HG03135 (cell line): ENCODE results near the gene CCDC146.
"Not testable (repeated sequence)": the region's sequence is repeated elsewhere in the genome, so short reads cannot be mapped to it uniquely, and the experiment has no call there.

ENCODE experiments used
- ATAC-seq: cut with Tn5 transposase; IDR thresholded peaks from one replicate; pipeline ENCODE4 v1.9.1; 2021; ENCODE audit warnings: mild to moderate bottlenecking, moderate library complexity; ENCODE audit not compliant: unreplicated experiment

Gene CCDC146

GRCh38 chr7:77152232-77152631, 29.8 kb downstream of the CCDC146 start:
- ATAC-seq = not testable (repeated sequence)

DNA sequence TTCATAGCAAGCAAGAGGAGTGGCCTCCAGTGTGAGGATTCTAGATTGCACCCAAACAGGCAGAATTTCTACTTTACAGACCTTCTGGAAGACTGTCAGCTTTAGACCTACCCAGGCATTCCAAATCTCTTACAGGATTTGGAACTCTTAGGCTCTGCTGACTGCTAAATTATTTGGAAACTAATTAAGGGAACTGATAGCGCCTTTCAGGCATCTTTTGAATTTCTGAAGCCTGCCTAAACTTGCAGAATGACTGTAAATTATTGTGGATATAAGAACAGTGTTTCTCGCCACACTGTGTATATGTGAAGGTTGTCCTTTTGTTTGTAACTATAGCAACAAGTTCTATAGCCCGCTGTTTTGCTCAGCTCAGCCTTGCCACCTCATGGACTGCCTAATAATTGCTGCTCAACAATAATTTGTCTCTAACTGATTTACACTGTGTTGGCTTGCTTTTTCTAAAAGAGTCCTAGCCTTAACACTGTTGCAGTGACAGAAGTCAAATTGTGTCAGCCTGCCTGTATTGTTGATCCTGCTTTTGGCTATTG, 32.6 kb downstream of the CCDC146 start:
- ATAC-seq = peak; percentile 63

DNA sequence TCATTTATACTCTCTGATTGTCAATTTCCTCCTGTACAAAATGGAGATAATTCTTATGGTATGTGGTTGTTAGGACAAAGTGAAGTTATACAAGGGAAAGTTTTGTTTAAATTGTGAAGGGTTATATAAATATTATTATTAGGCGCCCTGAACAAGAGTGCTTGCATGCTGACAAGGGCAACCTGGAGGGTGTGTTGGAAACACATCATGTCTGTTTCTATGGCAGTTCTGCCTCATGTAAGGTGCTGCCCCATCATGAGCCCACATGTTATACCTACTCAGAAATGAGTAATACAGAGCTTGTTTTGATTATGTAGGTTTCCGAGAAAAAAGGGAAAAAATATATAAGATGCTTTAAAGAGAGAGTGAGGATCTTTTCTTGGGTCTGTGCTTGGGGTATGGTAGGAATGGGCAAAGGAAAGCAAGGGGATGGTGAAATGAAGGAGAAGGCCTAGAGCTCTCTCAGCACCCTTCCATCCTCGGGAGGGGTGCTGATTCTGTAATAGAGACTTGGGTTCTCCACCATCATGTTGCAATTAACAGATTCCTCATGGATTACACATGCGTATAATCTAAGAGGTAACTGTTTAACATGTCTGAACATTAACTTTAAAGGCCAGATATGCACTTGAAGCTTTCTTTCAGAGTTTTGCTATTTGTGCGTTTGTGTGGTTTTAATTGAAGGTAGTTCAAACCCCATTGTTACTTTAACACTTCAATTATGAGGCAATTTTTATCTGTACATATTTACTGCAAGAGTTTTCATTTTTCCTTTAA, 33.4 kb downstream of the CCDC146 start:
- ATAC-seq = not testable (repeated sequence)

GRCh38 chr7:77157034-77157433, 34.6 kb downstream of the CCDC146 start:
- ATAC-seq = peak; percentile 80

DNA sequence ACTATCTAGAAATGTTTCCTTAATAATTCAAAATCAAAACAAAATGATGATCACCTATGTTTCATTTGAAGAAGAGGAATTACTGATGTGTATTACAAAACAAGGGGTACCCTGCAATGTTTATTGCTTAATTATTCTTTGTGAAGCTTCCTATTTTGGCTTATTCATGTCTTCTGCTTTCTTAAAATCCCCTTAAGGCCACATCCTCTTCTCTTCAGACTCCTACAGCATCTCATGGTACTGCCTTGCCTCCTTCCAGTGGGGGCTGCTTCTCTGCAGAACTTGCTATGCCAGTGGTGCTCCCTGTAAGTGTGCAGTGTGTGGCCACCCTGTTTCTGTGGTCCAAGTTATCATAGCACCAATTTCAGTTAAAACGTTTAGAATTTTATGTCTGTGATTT, 35.0 kb downstream of the CCDC146 start:
- ATAC-seq = peak; percentile 56

- not testable (repeated sequence) for ATAC-seq
Observed at GRCh38 chr7:77171073-77171472, 48.7 kb downstream of the CCDC146 start.

- not testable (repeated sequence) for ATAC-seq
Observed at GRCh38 chr7:77172437-77173172, 50.2 kb downstream of the CCDC146 start.

- not testable (repeated sequence) for ATAC-seq
Observed at GRCh38 chr7:77174418-77174817, 52.0 kb downstream of the CCDC146 start.

GRCh38 chr7:77175274-77175800, 52.9 kb downstream of the CCDC146 start:
- ATAC-seq = peak; percentile 78

DNA sequence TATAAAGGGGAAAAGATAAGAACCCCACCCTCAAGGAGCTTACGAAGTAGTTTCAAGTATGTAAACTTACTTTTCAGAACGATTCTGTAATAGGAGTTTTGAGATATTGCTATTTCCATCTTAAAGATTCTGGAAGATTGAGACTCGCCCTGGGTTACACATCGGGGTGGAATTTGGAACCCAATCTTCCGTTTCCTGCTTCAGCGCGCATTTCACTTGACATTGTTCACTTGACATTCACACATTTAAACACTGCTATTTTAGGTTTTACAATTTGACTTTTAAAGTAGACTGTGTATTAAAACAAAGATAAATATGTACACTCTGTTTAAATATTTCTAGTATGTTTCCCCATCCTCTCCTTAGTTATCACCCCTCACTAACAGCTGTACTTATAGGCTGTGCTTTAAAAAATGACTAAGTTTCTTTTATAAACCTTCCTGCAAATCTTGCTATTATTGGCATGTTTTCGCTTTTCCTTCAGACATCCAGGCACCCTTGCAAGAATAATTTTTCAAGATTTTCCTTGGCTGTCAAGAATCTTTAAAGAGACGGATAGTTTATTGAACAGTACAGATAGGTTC, 55.0 kb downstream of the CCDC146 start:
- not testable (repeated sequence) for ATAC-seq

DNA sequence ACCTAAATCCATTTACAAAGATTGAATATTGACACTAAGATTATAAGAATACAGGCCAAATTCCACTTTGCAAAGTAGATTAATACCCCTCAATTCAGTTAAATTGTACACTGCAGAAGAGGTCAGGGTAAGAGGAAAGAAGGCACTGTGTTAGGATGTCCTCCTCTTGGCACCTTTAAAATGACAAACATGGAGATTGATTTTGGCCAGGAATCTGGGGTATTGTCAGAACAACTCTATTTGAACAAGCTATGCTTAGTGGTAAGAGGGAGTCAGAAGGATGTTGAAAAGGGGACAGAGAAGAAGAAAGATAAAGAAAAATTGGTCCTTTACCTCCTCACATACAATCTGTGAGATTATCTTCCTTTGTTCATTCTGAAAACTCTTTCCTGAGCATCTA, 55.6 kb downstream of the CCDC146 start:
- not testable (repeated sequence) for ATAC-seq

GRCh38 chr7:77181015-77181595, 58.7 kb downstream of the CCDC146 start:
- no peak for ATAC-seq

- no peak for ATAC-seq
Observed at GRCh38 chr7:77181734-77182133, 59.3 kb downstream of the CCDC146 start.

DNA sequence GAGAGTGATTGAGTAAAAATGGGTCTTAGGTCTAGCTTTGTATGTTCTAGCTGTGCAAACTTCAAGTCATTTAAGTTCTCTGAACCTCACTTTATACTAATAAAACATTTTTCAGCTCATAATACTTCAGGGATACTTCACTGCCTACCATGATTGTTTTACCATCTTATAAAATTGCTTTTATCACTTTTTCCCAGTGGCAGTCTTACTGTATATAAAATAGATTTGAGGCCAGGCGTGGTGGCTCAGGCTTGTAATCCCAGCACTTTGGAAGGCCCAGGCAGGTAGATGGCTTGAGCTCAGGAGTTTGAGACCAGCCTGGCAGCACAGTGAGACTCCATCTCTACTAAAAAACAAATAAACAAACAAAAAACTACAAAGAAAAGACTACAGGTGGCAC, 59.8 kb downstream of the CCDC146 start:
- ATAC-seq = no peak

GRCh38 chr7:77184463-77184862, 62.0 kb downstream of the CCDC146 start:
- ATAC-seq = no peak

DNA sequence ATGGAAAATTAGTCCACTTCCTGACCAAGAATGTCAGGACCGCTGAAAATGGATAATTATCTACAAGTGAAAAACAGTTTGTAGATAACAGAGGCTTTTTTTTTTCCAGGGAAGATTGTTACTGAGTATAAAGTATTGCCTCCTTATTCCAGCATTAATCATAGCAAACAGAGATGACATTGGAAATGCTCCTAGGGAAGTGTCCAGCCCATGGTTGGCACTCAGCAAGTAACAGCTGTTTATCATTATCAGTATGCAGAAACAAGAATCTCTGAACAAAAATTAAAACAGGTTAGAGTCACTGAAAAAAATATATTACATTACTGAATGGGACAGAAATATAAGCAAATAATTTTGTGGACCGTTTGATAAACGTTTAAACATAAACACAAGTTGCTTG, 62.6 kb downstream of the CCDC146 start:
- ATAC-seq = no peak

DNA sequence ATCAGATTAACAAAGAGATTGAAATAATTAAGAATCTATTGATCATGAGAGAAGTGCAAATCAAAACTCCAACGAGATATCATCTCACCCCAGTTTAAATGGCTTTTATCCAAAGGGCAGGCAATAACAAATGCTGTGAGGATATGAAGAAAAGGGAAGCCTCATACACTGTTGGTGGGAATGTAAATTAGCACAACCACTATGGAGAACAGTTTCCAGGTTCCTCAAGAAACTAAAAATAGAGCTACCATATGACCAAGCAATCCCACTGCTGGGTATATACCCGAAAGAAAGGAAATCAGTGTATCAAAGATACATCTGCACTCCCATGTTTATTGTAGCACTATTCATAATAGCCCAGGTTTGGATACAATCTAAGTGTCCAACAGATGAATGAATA, 63.5 kb downstream of the CCDC146 start:
- no peak for ATAC-seq

DNA sequence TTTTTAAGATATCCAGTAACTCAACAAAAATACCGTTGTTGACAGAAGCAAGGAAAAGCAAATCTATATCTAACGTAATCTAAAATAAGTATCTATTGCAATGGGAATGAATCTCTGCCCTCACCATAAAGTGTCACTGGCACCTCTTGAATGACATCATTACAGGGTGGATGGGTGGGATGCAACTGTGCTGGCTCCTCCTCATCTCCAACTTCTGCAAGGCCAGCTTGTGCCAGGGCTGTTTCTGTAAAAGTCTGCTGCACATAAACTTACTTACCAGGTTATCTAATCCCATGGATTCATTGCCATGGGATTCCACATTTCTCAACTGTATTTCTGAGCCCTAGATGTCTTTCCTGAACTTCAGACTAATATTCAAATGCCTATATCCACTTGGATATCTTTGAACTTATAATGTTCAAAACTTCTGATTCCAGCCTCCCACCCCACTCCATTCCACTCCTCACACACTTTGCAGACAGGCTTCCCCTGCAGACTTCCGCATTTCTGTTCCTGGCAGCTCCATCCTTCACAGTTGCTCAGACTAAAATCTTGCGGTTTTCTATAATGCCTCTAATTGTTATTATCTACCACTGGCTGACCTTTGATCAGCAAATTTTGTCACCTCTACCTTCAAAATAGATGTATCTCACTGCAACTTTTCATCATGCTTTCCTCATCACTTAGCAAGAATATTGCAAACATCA, 66.5 kb downstream of the CCDC146 start:
- no peak for ATAC-seq

DNA sequence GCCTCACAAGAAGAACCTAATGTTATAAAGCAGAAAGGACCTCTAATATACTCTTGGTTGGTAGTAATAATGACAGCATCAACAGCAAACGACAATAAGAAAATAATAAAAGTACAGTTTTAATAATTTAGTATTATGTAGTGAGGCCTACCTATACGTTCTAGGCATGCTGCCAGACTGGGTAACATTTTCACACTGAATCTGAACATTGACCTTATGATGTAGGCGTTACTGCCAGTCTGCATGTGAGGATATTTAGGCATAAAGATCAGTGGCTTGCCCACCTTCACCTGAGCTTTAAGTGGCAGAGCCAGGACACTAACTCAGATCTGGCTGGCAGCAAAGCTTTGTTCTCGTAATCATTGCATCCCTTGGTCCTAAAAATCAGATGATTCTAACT, 74.7 kb downstream of the CCDC146 start:
- no peak for ATAC-seq
